HG02981 (cell line): ENCODE measurements around the gene POLR2E.
"Not testable (repeated sequence)": the region's sequence is repeated elsewhere in the genome, so short reads cannot be mapped to it uniquely, and the experiment has no call there.

Source experiments
- ATAC-seq: cut with Tn5 transposase; IDR thresholded peaks from one replicate; pipeline ENCODE4 v1.9.1; 2021; ENCODE audit warnings: mild to moderate bottlenecking, moderate library complexity; ENCODE audit not compliant: unreplicated experiment

Gene POLR2E

GRCh38 chr19:1126984-1127760, 32.0 kb upstream of the POLR2E start:
- ATAC-seq: no peak

GRCh38 chr19:1125601-1126467, 30.7 kb upstream of the POLR2E start:
- ATAC-seq: no peak

DNA sequence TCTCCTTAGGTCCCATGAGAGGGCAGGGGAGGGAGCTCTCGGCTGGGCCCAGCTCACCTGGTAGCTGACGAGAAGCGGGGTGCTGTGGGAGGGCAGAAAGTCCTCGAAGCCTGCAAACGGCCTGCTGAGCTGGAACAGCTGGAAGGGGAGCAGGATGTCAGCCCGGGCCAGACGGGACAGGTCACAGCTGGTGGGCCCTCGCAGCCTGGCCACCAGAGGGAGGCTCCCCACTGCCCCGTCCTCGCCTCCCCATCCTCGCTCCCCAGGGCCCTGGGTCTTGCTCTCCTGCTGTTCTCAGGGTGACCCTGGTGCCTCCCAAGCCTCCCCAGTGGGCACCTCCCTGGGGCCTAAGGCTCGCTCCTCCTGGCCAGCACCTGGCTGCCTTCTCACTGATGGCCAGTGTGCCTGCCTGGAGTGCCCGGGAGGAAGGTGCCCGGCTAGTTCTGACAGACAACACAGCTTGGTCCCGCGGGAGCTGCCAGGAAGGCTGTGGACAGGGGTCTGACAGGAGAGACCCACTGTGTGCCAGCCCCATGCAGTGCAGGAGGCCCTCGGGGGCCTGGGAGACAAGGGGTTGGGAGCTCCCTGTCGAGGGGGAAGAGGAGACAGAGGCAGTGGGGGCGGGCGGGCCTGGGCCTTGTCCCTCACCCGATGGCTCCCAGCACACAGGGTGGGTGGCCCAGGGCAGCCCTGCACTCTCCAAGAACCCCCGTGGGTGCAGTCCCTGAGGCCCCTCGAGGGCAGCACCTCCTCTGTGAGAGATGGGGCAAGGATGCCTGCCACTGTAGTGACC, 28.9 kb upstream of the POLR2E start:
- ATAC-seq: no peak

- no peak for ATAC-seq
Measured at GRCh38 chr19:1123381-1123780, 28.2 kb upstream of the POLR2E start.

- no peak for ATAC-seq
Measured at GRCh38 chr19:1122972-1123363, 27.8 kb upstream of the POLR2E start.

DNA sequence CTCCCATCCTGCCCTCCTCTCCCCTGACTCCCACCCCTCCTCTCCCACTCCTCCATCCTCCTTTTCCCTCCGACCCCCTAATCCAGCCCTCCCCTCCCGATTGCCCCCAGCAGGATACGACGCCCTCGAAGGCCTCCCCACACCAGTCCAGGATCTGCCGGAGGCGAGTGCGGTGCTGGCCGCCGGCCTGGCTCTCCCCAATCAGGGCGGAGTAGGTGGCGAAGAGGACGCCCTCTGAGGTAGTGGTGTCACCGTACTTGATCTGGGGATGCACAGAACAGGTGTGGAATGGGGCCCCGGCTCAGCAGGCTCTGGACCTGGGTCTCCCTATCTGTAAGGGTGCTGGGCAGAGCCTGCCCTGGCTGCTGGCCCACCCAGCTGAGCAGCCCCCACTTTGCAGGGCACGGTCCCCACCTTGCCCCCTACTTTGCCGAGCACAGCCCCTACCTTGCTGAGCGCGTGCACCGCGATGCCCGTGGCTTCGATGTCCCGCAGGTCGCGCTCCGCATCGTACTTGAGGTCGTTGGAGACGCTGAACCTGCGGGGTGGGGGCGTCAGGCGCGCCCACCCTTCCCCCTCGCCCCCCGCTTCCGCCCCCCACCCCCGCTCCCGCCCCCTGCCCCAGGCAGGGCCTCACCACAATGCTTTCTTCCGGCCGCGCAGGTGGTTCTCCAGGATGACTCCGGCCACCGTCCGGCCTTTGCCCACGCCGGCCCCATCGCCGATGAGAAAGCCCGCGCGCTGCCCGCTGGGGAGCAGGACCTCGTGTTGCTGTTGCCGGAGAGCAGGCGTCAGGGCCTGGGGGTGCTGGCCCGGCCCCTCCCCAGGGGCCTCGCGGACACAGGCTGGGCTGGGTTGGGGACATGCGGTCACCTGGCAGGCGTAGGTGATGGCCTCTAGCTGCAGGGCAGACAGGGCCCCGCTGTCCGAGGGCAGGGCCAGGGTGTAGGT, 27.1 kb upstream of the POLR2E start:
- ATAC-seq: no peak

DNA sequence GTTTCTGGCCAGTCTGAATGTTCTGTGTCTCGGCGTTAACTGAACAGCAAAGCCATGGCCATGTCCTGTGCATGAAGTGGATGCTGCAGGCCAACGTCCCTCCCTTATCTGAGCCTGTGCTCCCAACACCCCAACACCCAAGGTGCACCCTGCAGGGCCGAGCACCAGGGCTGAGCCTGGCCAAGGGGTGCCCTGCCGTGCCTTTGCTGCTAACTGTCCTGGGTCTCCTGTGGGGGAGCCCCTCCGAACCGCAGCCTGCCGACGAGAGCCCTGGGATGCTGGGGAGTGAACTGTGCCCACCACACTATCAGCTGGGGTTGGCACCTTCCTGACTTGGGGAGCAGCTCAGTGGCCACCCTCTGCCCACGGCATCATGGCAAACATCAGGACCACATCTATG, 26.2 kb upstream of the POLR2E start:
- ATAC-seq: no peak

DNA sequence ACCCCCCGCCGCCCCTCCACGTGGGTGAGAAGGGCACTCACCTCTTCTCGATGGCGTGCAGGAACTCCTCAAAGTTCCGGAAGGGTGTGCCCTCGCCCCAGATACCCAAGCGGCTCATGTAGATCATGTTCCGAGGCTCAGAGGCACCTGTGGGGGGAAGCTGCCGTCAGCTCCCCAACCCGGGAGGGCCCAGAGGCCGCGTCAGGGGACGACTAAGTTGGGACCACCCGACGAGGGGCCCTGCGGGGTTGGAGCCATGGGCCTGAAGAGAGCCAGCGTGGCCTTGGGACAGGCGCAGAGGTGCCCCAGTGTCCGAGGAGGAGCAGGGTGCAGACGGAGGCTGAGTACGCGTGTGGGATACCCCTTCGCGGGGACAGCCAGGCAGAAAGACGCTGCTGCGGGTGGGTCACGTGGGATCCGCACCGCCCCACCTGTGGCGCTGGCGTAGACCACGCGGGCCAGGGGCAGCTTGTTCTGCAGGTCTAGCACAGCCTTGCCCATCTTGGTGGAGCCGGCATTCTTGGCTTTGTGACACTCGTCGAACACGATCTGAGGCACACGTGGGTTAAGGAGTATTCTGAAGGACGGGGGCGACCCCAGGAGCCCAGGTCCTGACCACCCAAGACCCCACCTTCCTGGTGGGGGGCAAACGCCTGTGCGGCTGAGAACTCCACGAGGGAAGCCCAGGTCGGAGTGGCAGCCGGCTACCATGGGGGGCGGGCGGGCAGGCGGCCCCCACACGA, 24.5 kb upstream of the POLR2E start:
- ATAC-seq: no peak

- ATAC-seq: no peak
Measured at GRCh38 chr19:1118999-1119398, 23.8 kb upstream of the POLR2E start.

DNA sequence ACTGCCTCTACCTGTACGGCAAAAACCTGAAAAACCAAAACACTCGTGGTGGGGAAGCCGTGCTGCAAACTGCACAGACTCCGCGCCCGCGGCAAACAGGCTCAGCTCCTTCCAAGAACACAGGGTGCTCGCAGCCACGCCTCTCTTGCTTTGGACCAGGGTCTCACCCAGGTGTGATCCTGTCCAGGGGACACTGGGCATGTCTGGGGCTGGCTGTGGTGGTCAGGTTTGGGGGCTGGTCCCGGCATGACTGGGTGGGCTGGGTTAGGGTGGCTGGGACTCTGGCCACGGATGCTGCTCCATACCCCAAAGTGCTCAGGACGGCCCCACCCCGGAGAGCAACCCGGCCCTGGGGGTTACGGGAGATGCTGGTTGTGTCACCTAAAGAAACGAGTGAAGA, 22.5 kb upstream of the POLR2E start:
- ATAC-seq: no peak

DNA sequence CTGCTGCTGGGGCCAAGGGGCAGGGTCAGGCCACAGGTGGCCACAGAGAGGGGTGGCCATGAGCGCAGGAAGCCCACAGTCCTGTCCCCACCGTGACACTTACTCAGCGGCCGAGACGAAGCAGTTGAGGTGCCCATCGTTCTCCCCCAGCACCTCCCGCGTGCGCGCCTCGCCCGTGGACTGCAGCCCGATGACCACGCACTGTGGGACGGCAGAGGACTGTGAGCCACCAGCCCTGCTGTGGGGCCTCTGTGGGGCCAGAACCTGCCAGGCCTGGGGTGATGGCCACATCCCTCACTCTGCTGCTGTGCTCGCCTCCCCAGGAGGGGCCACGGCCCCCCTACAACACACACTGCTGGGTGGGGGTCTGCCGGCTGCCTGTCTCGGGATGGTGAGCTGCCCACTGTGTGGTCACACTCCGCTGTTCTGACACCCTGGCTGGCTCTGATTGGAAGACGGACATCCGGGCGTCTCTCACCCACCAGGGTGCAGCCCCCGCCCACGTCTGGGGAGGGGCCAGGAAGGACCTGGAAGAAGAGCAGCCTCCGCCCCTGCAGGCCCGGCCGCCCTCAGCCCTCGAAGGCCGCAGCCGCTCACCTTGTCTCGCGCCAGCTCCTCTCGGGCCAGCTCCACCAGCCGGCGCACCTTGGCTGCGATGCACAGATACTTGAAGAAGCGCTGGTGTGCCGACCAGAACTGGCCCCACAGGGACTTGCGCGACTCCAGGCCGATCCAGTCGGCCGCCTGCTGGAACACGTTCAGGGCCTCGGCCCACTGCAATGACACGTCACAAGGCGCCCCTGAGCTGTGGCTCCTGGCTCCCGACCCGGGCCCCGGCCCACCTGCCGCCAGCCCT, 21.8 kb upstream of the POLR2E start:
- no peak for ATAC-seq

- no peak for ATAC-seq
Measured at GRCh38 chr19:1115646-1116420, 20.7 kb upstream of the POLR2E start.

- ATAC-seq: not testable (repeated sequence)
Measured at GRCh38 chr19:1114728-1115127, 19.6 kb upstream of the POLR2E start.

DNA sequence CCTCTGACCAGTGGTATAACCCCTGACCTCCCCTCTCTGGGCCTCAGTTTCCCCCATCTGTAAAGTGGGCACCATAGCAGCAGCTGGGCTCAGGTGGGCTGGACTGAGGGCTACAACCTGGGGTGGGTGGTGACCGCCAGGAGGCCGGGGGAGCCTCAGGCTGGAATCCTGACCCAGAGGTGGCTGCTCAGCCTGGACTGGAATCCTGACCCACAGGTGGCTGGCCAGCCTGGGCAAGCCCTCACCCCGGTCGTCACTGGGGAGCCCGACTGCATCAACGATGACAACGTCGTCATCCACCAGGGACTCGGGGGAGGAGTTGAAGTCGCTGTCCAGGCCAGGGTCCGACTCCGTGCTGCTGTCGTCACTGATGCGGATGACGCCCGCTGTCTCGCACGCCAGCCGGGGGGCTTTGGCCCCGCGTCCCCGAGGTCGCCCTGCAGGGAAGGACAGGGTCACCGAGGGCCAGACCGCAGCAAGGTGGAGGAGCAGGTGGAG, 18.9 kb upstream of the POLR2E start:
- ATAC-seq: no peak

GRCh38 chr19:1113030-1113985, 18.1 kb upstream of the POLR2E start:
- peak; percentile 60 for ATAC-seq

DNA sequence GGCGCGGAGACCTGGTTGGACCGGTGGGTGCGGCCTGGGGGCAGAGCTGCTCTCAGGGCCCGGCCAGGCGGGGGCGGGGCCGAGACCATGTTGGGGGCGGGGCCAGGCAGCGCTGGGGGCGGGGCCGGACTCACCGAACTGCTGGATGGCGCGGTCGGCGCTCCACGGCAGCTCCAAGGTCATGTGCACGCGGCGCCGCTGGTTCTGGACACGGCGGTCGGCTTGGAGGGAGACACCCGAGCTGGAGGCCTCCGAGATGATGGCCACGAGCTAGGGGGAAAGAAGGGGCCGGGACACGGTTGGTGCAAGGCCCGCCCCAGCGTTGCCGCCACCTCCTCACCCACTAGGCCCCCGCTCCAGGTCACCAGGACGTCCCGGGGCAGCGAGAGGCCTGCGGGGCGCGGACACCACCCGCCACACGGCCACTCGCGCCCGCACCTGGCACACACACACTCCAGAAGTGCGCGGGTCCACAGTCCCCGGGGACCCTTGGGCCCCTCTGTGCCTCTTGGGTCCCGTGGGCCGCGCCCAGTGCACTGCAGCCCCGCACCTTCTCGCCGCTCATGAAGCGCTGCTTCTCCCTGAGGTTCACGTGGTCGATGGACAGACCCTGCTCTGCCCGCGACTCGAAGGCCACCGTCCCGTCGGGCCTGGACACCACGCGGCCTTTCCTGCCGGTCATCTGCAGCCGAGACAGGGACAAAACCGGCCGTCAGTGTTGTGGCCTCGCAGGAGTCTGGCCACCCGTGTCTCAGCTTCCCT, 17.3 kb upstream of the POLR2E start:
- no peak for ATAC-seq
